Erythroblast (primary cell): ENCODE results near the gene TMIGD3.

Experiments used
- GATA1 ChIP-seq: IDR thresholded peaks from 2 replicates; pipeline ENCODE4 v1.6.1; 2011; ENCODE audit warnings: low read depth, mild to moderate bottlenecking, control low read depth, low read length, moderate library complexity
- POLR2A ChIP-seq: IDR thresholded peaks from 2 replicates; pipeline ENCODE4 v1.6.1; 2011; ENCODE audit warnings: mild to moderate bottlenecking, low read length

DNA sequence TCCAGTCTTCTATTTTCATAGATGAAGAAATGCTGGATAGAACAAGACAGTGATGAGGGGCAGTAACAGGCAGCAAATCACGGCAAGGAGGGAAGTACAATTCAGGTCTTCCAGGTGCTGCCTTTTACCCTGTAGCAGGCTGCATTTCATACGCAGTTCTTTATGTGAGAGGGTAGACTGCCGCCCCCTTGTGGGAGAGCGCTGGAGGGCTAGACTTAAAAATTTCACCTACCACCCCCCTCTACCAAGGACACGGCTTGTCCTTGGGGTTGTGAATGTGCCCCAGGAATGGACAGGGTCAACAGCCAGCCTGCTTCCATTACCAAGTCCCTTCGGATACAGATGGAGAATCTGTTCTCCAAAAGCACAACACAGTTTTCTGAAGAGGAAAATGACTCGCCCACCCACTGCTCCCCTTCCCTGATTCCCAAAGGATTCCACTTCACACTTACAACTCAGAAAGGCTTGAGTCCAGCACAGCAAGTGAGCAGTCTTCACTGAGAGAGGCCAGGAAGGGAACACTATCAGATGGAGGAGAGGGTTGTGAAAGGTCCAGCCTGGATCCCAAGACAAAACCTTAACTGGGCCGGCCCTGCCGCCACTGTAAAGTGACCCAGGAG is 61.8 kb downstream of the TMIGD3 start:
- TF ChIP-seq POLR2A (no peak), GATA1 (no peak)
